T-helper 1 cell (primary cell): ENCODE data around the gene SERINC5.
"Not testable (repeated sequence)": the region's sequence is repeated elsewhere in the genome, so short reads cannot be mapped to it uniquely, and the experiment has no call there.

Experiments used
- DNase-seq, 5 donors: peaks; one replicate each; pipeline ENCODE4 v3.0.0-alpha.2; 2012 to 2020

The SERINC5 gene

DNA sequence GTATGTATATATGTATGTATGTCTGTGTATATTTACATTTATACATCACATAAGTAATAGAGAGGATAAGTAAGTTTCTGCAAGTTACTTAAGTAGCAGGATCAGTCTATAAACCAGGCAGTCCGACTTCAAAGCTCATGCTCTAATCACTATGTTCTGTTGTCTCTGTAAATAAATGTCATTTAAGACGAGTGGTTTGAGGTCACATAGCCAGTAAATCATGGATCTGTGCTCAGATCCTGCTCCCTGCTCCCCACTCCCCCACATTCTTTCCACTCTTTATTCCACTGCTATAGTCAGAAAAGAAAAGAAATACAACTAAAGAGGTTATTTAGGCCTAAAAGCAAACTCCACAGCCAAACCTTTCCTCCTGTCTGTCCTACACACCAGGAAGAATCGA is 90.4 kb downstream of the SERINC5 start:
- DNase-seq = no peak

DNA sequence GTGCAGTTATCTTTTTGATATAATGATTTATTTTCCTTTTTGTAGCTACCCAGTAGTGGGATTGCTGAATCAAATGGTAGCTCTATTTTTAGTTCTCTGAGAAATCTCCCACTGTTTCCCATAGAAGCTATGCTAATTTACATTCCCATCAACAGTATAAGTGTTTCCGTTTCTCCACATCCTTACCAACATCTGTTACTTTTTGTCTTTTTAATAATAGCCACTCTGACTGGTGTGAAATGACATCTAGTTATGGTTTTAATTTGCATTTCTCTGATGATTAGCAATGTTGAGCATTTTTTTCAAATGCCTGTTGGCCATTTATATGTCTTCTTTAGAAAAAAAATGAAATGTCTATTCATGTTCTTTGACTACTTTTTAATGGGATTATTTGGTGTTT is 94.7 kb downstream of the SERINC5 start:
- no peak for DNase-seq

DNA sequence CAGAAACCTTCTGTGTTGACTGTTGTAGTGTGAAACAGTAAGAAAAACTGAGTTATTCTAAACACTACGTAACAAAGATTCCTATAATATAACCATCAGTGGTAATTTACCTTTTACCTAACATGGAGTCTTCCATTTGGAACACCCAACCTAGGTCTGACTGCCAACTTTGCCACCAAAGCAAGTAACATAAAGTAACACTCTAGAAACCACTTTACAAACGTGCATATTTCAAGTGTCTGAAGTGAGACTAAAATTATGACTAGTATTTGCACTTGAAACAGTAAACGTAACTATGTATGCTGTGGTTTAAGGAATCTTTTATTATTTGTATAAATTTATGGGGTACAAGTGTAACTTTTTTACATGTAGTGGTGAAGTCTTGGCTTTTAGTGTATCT is 95.6 kb downstream of the SERINC5 start:
- DNase-seq = no peak

DNA sequence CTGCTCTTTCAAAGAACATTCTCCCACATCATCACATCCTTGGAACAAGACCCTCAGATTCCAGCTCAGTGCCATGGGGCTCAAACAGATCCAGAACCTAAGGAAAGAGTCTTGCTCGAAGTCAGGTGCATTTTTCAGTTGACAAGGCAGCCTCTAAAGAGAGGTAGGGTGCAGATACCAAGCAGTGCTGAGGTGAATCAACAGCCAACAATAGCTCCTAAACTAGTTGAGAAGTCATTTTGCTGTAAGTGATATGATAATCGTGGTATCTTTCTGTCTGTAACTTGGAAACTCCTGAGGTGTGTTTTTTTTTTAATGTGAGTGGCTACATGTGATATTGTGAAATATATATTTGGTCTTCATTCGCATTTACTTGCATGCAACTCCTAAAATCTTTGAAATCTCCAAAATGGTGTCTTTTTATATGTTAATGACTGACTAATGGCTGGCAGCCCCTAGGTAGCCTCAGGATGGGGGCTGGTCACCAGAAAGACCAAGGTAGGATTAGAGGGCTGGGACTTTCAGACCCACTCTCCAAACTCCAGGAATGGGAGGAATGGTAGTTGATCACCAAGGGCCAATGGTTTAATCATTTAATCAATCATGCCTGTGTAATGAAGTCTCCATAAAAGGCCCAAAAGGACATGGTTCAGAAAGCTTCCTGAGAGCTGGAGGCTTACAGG is 96.6 kb downstream of the SERINC5 start:
- no peak for DNase-seq

DNA sequence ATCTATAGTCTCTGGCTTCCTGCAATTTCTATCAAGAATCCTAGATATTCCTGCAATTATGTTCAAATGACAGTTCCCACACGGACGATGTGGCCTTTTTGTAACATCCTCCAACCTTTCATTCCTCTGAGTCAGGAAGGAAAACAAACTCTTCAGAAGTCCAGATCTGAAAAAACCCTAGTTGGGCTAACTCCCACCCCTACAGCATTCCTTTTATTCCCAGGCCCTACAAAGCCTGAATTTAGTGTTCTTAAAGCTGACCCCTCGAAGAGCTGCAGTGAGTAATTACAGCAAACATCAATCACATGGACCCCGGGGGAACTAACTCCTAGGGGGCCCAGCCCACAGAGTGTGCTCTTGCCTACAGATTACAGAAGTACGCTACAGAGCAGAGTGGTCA is 99.7 kb downstream of the SERINC5 start:
- DNase-seq = no peak

DNA sequence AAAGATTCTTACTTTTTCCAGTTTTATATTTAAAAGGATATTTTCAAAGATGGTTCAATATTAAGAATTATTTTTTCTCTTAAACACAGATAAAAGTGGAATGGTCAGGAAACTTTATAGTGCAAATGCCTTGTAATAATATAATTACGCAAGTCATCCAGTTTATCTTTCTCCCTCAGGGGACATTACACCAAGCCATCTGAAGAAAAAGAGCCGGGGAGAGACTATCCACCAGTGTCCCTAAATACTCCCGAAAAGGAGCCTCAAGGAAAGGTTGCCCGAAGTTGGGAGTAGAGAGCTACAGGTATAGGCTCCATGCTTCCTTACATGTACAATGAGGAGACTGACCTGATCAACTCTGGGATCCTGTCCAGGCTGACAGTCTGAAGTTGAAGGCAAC is 101.1 kb downstream of the SERINC5 start:
- DNase-seq = no peak

DNA sequence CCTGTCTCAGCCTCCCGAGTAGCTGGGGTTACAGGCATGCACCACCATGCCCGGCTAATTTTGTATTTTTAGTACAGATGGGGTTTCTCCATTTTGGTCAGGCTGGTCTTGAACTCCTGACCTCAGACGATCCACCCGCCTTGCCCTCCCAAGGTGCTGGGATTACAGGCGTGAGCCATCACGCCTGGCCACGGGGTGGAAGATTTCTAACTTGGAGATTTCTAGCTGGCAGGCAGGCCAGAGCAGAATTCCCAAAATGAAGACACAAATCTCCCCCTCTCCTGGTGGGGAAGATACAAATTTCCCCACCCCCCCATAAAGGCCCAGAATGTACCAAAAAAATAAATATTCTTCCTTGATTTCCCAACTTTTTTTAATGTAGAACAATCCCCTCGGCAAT is 101.6 kb downstream of the SERINC5 start:
- not testable (repeated sequence) for DNase-seq

DNA sequence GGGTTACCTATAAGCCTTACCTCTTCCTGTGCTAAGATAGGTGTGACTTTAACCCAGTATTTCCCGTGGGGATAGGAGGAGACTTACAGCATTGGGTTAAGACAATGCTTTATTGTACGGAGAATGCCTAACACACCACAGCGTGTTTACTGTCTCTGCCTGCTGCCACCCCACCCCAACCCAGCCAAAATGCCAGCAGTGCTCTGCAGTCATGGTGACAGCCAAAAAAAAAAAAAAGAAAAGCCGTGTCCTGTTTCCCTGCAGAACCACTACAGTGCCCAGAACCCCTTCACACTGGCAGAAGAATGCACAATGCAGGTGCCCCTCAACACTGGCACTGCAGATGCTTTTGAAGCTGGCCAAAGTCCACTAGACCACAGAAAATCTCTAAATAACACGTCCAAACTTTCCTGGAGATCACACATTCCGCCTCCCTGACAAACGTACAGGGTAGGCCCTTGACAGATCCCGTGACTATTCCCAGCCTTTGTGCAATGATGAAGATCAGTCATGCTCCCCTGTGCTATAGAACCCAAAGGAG is 102.2 kb downstream of the SERINC5 start:
- DNase-seq = no peak

DNA sequence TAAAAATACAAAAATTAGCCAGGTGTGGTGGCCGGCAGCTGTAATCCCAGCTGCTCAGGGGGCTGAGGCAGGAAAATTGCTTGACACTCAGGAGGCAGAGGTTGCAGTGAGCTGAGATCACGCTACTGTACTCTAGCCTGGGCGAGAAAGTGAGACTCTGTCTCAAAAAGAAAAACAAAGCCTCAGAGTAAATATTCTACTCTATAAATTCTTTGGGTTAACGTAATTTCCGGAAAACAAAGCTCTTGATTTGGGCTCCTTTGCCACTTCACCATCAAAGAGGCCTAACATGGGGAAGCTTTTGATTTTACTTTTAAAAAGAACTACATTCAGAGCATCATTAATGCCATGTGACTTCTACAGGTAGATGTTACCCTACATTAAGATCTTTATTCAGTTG is 103.1 kb downstream of the SERINC5 start:
- no peak for DNase-seq

DNA sequence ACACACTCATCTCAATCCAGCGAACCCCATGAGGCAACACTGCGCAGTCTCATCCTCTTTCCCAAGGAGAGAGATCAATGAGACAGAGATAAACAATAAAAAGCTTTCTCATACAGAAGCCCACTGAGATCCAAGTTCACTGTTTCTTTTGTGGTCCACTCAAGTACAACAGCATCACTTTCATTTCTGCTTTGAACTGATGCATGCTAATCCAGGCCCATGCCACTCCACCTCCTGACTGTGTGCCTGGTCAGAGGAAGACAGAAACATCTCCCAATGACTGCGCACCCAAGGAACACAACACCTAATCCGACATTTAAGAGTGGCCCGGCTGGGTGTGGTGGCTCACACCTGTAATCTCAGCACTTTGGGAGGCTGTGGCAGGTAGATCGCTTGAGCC is 104.0 kb downstream of the SERINC5 start:
- DNase-seq = no peak

DNA sequence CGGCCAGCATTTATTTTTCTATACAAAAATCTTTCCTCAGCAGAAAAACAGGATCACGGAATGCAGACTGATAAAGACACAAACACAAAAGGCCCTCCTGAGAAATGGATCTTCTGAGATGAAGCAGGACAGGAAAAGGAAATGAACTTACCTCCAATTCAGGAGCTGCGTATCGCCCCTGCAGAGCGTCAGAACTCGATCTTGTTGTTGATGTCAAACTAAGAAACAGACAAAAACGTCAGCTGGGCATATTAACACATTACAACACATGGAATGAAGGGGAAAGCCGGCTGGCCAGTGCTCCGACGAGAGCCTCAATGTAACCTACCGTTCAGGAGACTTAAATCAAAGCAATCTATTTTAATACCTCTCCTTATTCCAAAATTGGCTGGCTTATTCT is 105.1 kb downstream of the SERINC5 start:
- no peak for DNase-seq

DNA sequence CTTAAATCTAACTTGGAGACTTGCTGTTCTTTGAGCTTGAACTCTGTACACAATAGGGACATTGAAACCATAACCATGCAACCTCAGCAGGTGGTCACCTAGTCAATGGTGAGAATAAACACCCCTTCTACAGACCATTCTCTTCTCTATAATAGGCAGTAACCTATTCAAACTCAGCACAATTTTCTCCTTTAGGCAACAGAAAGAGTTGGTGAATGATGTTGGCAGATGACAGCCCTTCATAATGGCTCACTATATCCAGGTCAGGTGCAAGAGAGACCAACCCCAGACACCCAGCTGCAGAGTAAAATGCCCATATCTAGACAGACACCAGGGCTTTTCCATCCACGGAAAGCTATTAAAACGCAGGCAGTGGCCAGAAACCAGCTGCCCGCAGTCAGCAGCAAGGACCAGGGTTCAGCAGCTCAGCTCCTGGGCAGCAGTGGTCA is 106.7 kb downstream of the SERINC5 start:
- no peak for DNase-seq

DNA sequence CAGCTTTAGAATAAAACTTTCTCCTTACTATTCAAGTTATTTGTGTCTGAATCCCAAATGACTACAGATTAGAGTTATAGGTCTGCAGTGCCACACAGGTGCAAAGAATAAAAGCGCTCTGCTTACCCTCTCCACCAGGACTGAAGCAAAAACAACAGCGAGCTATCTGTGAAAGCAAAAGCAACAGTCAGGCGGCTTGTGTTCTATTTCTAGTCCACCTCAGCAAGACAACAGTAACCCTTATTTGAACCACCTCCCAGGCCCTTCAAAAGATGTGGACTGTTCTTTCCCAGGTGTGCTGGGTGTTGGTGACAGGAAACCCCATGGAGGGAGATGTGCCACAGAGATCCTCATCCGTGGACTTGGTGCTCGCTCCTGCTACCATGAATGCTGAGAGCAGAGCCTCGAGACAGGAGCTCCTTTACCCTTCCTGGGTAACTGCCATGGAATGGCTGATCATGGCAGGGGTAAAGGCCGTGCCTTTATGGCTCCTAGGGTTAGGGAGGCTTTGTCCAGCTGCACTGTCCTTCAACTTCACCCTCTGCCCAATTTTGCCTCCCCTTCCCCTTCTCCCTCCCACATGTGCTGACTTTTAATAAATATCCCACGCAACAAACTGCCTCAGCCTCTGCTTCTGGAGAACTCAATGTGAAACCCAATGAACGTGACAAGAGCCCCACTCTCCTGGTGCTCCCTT is 108.6 kb downstream of the SERINC5 start:
- DNase-seq = no peak

DNA sequence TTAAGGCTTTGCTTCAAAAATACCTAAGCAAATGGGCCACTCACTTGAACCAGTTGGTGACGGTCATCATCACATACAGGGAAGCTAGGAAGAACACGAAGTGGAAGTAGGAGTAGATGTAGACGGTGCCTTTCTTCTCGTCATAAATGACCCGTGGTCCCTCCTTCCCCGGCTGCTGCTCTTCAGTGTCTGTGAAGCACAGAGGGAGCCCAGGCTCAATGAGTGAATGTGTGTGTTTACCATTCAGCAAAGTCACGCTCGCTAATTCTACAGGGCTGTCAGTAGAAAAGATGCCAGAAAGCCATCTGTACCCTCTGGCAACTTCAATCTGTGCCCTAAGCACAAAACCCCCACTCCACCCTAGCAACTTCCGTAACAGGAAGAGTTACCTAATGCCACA is 109.8 kb downstream of the SERINC5 start:
- DNase-seq = no peak

DNA sequence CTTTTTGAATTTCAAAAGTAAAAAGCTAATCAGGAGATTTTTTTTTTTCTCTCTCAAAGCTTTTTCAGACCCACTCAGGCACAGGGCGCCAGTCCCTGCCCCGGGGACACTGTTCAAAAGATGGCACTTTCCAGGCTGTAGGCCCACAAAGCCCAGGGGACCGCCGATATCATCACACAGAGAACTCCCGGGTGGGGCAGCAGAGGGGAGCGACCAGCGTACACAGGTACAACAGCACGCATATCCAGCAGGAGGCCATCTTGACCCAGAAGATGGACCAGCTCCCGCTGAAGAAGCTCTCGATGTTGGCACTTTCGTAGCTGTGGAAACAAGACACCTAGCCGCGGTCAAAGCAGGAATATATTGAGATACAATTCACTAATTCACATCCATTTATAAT is 112.4 kb downstream of the SERINC5 start:
- no peak for DNase-seq

DNA sequence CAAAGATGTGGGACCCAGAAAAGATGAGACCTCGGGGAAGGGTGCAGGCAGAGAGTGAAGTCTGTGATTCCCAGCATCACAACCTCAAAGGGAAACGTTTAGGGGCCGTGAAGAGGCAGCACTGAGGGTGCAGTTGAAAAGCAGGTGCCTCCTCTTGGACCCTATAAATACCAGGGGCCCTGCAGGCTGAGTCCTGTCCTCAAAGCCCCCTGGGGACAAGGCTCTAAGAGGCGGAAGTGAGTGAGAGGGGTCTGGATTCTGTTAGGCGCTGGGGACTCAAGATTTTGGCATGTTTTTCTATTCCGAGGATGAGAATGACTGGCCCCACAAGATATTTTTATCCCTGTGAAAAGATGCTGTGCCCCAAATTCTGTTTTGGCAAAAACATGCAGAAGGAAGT is 112.9 kb downstream of the SERINC5 start:
- DNase-seq = no peak

DNA sequence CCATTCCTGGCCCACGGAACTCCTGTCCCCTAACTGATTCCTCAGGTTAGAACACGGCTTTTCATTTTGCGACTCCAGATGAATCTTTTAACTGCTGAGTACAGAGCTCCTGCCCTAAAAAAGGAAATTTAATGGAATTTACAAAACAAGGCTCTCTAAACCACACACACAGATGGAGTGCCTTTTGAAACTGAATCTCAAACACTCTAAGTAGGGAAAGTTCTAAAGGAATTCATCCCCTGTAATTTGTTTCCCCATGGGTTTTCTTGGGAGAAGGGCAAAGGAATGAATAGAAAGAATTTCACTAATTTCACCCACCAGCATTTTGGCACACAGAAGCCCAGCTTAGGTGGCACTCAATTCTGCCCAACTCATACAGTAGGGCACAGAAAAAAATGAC is 114.2 kb downstream of the SERINC5 start:
- DNase-seq = no peak

DNA sequence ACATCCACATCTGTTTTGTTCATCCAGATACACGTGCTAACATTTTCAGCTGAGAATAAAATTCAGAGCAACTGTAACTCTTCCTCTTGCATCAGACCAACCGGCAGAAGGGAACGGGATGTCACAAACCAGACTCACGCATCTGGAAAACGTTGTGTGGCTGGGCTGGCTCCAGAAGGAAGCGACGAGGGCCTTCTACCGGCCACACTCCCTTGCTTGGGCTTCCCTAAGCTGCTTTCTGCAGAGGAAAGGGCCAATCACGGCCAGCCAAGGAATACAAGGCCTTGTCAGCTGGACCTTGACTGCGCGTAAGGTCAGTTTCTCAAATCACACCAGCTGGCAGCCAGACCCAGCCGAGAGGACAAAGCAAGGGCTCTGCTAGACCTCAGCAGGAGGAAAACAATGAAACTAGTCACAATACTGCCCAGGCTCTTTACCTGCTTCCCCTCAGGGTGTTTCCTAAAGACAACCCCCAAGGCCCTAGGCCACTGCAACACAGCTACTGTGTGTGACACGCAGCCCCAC is 114.6 kb downstream of the SERINC5 start:
- DNase-seq = no peak

DNA sequence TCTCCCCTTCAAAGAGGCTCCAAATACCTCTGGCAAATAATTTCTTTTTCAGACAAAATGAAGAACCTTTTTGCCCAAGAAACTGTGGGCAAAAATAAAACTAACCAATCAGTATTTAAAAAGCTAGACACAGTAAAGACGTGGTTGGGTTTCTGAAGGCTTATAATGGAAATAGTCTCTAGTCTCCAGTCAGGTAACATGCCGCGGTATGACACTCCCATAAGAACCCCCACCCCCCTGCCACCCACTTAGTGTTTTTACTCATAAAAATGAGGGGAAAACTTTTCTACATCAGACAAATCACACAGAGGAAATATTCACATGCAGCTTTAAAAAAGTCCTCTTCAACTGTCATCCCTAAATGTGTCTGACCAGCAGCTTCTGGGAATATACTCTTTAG is 115.4 kb downstream of the SERINC5 start:
- DNase-seq = no peak

DNA sequence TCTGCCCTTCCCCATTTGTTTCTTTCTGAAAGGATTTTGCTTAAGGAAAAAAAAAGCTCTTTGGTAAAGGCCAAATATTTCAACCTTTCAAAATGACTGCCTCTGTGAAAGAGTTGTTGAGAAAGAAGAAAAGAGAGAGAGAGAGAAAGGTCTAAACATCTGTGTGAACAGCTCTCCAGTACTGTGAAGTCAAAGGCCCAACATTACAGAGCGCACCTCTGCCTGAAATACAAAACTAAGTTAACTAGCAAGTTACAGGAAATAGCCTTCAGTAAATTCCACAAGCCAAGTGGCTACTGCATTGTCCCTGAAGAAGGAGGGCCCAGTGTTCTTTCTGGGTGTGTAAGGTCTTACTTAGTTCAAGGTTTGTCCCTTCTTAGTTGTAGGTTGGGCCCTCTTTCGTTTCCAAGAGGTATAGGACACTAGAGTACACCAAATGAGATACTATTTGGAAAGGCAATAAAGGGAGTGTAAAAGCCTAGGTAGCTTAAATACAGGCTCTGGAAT is 116.3 kb downstream of the SERINC5 start:
- DNase-seq = peak in 1 of 5 donors; percentile 29

DNA sequence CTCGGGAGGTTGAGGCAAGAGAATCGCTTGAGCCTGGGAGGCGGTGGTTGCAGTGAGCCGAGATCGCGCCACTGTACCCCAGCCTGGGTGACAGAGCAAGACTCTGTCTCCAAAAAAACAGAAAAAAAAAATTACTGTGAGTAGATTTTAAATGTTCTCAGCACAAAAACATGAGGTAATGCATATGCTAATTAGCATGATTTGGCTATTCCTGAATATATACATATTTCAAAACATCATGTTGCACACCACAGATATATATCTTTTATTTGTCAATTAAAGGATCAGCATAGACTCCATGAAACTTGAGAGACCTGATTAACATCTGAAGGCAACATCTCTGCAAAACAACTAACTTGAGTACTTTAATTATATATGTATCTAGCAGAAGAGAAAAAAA is 117.4 kb downstream of the SERINC5 start:
- no peak for DNase-seq

DNA sequence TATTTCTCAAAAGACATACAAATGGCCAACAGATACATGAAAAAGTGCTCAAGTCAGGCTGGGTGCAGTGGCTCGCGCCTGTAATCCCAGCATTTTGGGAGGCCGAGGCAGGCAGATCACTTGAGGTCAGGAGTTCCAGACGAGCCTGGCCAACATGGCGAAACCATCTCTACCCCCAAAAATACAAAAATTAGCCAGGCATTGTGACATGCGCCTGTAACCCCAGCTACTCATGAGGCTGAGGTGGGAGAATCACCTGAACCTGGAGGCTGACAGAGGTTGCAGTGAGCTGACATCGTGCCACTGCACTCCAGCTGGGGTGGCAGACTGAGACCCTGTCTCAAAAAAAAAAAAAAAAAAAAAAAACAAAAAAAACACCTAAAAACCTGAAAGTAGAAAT is 119.0 kb downstream of the SERINC5 start:
- DNase-seq = peak in 1 of 5 donors; percentile 28

DNA sequence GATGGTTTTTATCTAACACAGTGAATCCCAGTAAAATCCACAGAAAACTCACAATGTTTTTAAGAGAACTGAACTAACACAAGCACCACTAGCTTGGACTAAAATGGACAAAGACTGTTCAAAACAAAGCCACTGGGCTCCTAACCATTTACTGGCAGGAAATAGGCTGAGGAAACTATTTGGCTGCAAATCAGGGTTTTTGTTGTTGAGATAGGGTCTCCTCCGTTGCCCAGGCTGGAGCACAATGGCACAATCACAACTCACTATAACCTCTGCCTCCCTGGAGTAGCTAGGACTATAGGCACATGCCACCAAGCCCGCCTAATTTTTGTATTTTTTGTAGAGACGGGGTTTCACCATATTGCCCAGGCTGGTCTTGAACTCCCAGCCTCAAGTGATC is 121.0 kb downstream of the SERINC5 start:
- DNase-seq = no peak

DNA sequence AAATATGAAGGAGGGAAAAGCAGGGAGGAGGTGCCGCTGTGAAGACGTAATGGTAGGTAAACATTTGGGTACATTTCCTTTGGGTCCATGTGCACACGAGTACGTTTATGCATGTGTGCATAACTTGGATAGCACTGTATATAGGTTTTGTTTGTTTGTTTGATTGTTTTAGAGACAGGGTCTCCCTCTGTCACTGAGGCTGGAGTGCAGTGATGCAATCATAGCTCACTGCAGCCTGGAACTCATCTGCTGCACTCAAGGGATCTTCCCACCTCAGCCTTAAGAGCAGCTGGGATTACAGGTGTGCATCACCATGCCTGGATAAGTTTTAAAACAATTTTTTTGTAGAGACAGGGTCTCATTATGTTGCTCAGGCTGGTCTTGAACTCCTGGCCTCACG is 126.7 kb downstream of the SERINC5 start:
- no peak for DNase-seq
